Spleen (tissue), 11 donors: ENCODE results near the gene CBX2. TPM values are rescaled to one million over a fixed set of nuclear protein-coding genes. Genes with fewer than 3 reads are reported as not detected.
A peak's percentile ranks its signal among the peaks of the same experiment; 100 is the strongest.

ENCODE experiments used
- DNase-seq: peaks from one replicate; pipeline ENCODE4 v3.0.0-alpha.2; 2020
- H3K27ac ChIP-seq, 8 donors: fragments of 200-600 bp; sonication (generic) in 7 of 8; 1 replicate in 4 of 8; 2 replicates in 4 of 8; pipeline versions ENCODE4 v1.5.0 to v1.8.0; 2016 to 2021; ENCODE audit warnings: inconsistent platforms in 4 of 8, mild to moderate bottlenecking in 4 of 8, moderate library complexity in 1 of 8
- H3K27me3 ChIP-seq, 7 donors: fragments of 200-600 bp; sonication (generic) in 6 of 7; replicated peaks in 1 of 7; 1 replicate in 4 of 7; 2 replicates in 3 of 7; pipeline versions ENCODE4 v1.5.0 to v1.8.0; 2016 to 2021; ENCODE audit warnings: inconsistent platforms in 3 of 7, mild to moderate bottlenecking in 1 of 7
- H3K36me3 ChIP-seq, 6 donors: fragments of 200-600 bp; sonication (generic) in 5 of 6; 1 replicate in 4 of 6; 2 replicates in 2 of 6; pipeline versions ENCODE4 v1.5.0 to v1.8.0; 2016 to 2021; ENCODE audit warnings: inconsistent platforms in 2 of 6
- H3K4me1 ChIP-seq, 6 donors: fragments of 200-600 bp; sonication (generic) in 5 of 6; 1 replicate in 3 of 6; 2 replicates in 3 of 6; pipeline versions ENCODE4 v1.5.0 to v1.8.0; 2016 to 2021; ENCODE audit warnings: inconsistent platforms in 3 of 6
- H3K4me3 ChIP-seq, 8 donors: fragments of 200-600 bp; sonication (generic) in 7 of 8; 1 replicate in 4 of 8; 2 replicates in 4 of 8; pipeline versions ENCODE4 v1.5.0 to v1.8.0; 2016 to 2021; ENCODE audit warnings: inconsistent platforms in 4 of 8, mild to moderate bottlenecking in 4 of 8, moderate library complexity in 2 of 8
- H3K9me3 ChIP-seq, 8 donors: fragments of 200-600 bp; sonication (generic) in 7 of 8; 1 replicate in 4 of 8; 2 replicates in 4 of 8; pipeline versions ENCODE4 v1.5.0 to v1.8.0; 2016 to 2021; ENCODE audit warnings: inconsistent platforms in 4 of 8
- CTCF ChIP-seq, 11 experiments: fragments of 200-600 bp in 7 of 11; fragments of 450-650 bp in 4 of 11; sonication (generic) in 4 of 11; IDR thresholded peaks in 8 of 11; conservative IDR thresholded peaks in 3 of 11; 1 replicate in 7 of 11; 2 replicates in 4 of 11; pipeline versions ENCODE4 v1.4.0 to v1.8.0; 2016 to 2021; ENCODE audit warnings: antibody characterized with exemption in 11 of 11, inconsistent platforms in 4 of 11, mild to moderate bottlenecking in 1 of 11
- POLR2A ChIP-seq, 3 donors: fragments of 450-650 bp; IDR thresholded peaks; one replicate each; pipeline ENCODE4 v1.5.1; 2017; ENCODE audit warnings: antibody characterized with exemption in 3 of 3, mild to moderate bottlenecking in 1 of 3
- POLR2AphosphoS5 ChIP-seq, 3 donors: sonication (generic); formaldehyde crosslinking; IDR thresholded peaks; one replicate each; pipeline ENCODE4 v1.5.1; 2017; ENCODE audit warnings: antibody characterized with exemption in 3 of 3
- WGBS, 5 donors: extraction: QIAGEN DNeasy Blood & Tissue Kit in 3 of 5; methylation state at CpG; one replicate each; pipeline versions ENCODE4 v1.1.5 to v1.1.7; 2013 to 2018; 5-methylcytosine and 5-hydroxymethylcytosine counted together
- intact Hi-C: fragments of 100-400 bp; cut with DNase I; formaldehyde crosslinking; loops from one replicate; pipeline ENCODE4 v1.15.0; 2023; ENCODE audit warnings: low total_unique reads
- polyA plus RNA-seq, 3 donors: library from polyadenylated mRNA; stranded (reverse); fragments of 200-250 nt; gene quantifications; one replicate each; pipeline ENCODE4 v1.2.1, GENCODE V29; 2013
- total RNA-seq, 7 donors: library from RNA; depleted of rRNA in 3 of 7; stranded (reverse); fragments of >200 nt in 3 of 7; fragmentation: NEBNext Ultra II Directional in 4 of 7; extraction: Animal tissue kit (Norgen Biotek cat#: 25700) in 4 of 7; gene quantifications; one replicate each; pipeline versions ENCODE4 v1.1.0 to v1.2.1, GENCODE V29; 2016 to 2021
- donor health status: healthy with polysubstance abuse.
- donor health status: DM: no; HTN: no; CAD: no; lungs with moderate emphysema.
- donor health status: DM: no; HTN: no; CAD: no.
- donor health status: Bipolar disorder and iron deficiency.
- donor health status: healthy.
- donor health status: DM: no; HTN: no; CAD: no.
- donor health status: DM: yes; HTN: yes; CAD: no.

Gene CBX2
- total and polyA plus RNA-seq, 10 donors: 0.48 to 6.2 (median 3.3) TPM

DNA sequence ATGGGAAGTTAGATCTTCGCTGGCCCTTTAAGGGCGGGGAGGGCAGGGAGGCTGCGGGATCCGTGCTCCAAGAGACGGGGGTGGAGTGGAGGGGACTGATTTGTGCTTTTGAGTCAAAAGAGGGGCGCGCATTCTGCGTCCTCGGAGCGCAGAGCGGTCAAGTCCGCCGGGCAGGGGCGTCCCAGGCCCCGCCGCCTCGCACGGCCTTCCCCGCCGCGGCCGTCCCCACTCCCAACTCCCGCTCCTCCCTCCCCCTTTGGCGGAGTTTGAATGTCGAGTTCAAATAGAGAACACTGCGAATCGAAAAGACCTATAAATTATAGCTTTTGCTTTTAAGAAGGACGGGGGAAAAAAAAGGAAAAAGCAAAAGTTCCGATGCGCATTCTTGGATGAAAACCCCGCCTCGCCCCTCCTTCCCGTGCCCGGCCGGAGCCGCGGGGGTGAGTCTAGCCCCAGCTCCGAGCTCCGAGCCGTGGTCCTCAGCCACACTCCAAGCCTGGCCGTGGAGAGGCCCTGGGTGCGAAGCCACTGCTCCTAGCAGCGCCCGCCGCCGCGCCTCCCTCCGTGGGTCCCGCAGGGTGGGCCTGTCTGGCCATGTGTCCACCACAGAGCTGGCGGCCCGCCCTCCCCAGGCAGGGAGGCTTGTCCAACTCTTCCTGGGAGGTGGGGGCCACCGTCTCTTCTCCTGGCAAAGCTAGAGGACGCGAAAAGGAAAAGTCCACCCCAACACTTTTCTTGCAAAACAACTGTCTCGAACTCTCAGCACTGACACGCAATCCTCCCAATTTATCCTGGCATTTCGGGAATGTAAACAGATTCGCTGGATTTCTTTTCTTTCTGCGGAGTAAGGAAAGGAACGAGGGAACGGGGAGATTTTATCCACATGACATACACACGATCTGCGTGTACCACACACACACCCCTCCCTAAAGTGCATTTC lies 15.3 kb downstream of the CBX2 start:
- no peak for TF ChIP-seq CTCF (IDR thresholded peaks at IDR 0.05 in 8 of 11, conservative IDR thresholded peaks at IDR 0.05 in 3 of 11)
- TF ChIP-seq POLR2A (IDR thresholded peaks at IDR 0.05): no peak
- peak in 1 of 3 donors; percentile 44 for TF ChIP-seq POLR2AphosphoS5 (IDR thresholded peaks at IDR 0.05)
- Histone ChIP-seq H3K4me1 (peaks cover 24 to 73% (median 62%) of the 10 kb centered on the region in 6 donors), H3K27ac (no peak overlapping the region), H3K4me3 (no peak overlapping the region), H3K9me3 (no peaks in the 10 kb centered on the region), H3K36me3 (peaks cover 0 to 11% (median 2%) of the 10 kb centered on the region in 6 donors), H3K27me3 (peaks cover 30 to 79% (median 64%) of the 10 kb centered on the region in 7 donors)
- intact Hi-C loops: no loop called here
- 53 to 63% (median 59%) methylated on average over 52 to 63 of the region's 63 CpGs for WGBS, 5 donors
- no peak for DNase-seq

DNA sequence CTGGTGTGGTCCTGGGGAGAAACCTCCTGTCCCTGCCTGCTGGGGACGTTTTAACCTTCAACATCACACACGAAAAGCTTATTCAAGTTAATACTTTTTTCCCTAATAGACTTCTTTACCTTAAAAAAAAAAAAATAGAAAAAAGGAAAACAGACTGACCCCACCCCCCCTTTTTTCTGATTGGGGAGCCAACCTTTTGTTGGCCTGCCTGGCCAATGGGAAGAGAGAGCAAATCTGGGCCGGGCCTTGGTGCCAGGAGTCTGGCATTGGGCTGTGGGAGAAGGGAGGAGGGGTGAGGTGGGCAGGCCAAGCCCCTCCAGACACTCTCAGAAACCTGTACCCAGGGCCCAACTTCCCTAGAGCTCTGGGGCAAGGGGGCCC lies 16.0 kb downstream of the CBX2 start:
- Histone ChIP-seq H3K36me3 (peaks cover 0 to 11% (median 2%) of the 10 kb centered on the region in 6 donors), H3K27me3 (peaks cover 36 to 79% (median 65%) of the 10 kb centered on the region in 7 donors), H3K4me1 (peaks cover 30 to 79% (median 69%) of the 10 kb centered on the region in 6 donors), H3K4me3 (no peak overlapping the region), H3K27ac (no peak overlapping the region), H3K9me3 (no peaks in the 10 kb centered on the region)
- TF ChIP-seq CTCF (IDR thresholded peaks at IDR 0.05 in 8 of 11, conservative IDR thresholded peaks at IDR 0.05 in 3 of 11) (no peak), POLR2AphosphoS5 (IDR thresholded peaks at IDR 0.05) (no peak), POLR2A (IDR thresholded peaks at IDR 0.05) (no peak)
- 74 to 86% (median 82%) methylated on average over 3 of the region's 3 CpGs for WGBS, 5 donors
- DNase-seq: no peak
- intact Hi-C loops: no loop called here

GRCh38 chr17:79794659-79795511 lies 16.9 kb downstream of the CBX2 start:
- Histone ChIP-seq H3K27ac (no peak overlapping the region), H3K27me3 (peaks cover 35 to 79% (median 65%) of the 10 kb centered on the region in 7 donors), H3K4me1 (peaks cover 30 to 81% (median 71%) of the 10 kb centered on the region in 6 donors), H3K36me3 (peaks cover 0 to 11% (median 2%) of the 10 kb centered on the region in 6 donors), H3K4me3 (no peak overlapping the region), H3K9me3 (peaks cover 0 to 6% (median 0%) of the 10 kb centered on the region in 8 donors)
- DNase-seq: no peak
- 92 to 94% (median 93%) methylated on average over 37 to 47 of the region's 47 CpGs for WGBS, 5 donors
- intact Hi-C loops: loop anchor here (5.0 kb wide), 1 partner anchor 197 kb away; no protein-coding TSS in a partner anchor
- TF ChIP-seq POLR2AphosphoS5 (IDR thresholded peaks at IDR 0.05) (no peak), POLR2A (IDR thresholded peaks at IDR 0.05) (no peak), CTCF (IDR thresholded peaks at IDR 0.05 in 8 of 11, conservative IDR thresholded peaks at IDR 0.05 in 3 of 11) (no peak)
